Aorta (tissue), 5 donors: ENCODE data around the gene ZNF451. TPM values are rescaled to one million over a fixed set of nuclear protein-coding genes. Genes with fewer than 3 reads are reported as not detected.
"Not testable (repeated sequence)": the region's sequence is repeated elsewhere in the genome, so short reads cannot be mapped to it uniquely, and the experiment has no call there.

Experiments used
- ATAC-seq: fragments of 200-7000 bp; cut with Tn5 transposase; one replicate; pipeline ENCODE4 v1.9.1; 2022; ENCODE audit warnings: moderate library complexity; ENCODE audit not compliant: low FRiP score
- DNase-seq, 2 donors: peaks; one replicate each; pipeline ENCODE4 v3.0.0-alpha.2; 2020
- H3K27ac ChIP-seq, 2 donors: one replicate each; pipeline ENCODE4 v1.5.1; 2013; ENCODE audit warnings: low read length in 2 of 2, mild to moderate bottlenecking in 2 of 2, moderate library complexity in 2 of 2, control low read depth in 1 of 2, inconsistent platforms in 1 of 2, low read depth in 1 of 2
- H3K27me3 ChIP-seq, 2 donors: one replicate each; pipeline ENCODE4 v1.6.1; 2013; ENCODE audit warnings: control low read depth in 1 of 2, low read length in 1 of 2, mild to moderate bottlenecking in 1 of 2, moderate library complexity in 1 of 2; ENCODE audit not compliant: insufficient read depth in 2 of 2, control insufficient read depth in 1 of 2
- H3K36me3 ChIP-seq, 2 donors: one replicate each; pipeline ENCODE4 v1.6.1; 2013; ENCODE audit warnings: control low read depth in 1 of 2, low read length in 1 of 2, mild to moderate bottlenecking in 1 of 2; ENCODE audit not compliant: insufficient read depth in 2 of 2, control insufficient read depth in 1 of 2
- H3K4me1 ChIP-seq, 2 donors: one replicate each; pipeline ENCODE4 v1.6.1; 2013; ENCODE audit warnings: low read length in 2 of 2, control low read depth in 1 of 2, mild to moderate bottlenecking in 1 of 2, moderate library complexity in 1 of 2; ENCODE audit not compliant: insufficient read depth in 2 of 2, control insufficient read depth in 1 of 2
- H3K4me3 ChIP-seq, 2 donors: one replicate each; pipeline ENCODE4 v1.5.1; 2013; ENCODE audit warnings: low read length in 2 of 2, control low read depth in 1 of 2, mild to moderate bottlenecking in 1 of 2
- H3K9me3 ChIP-seq: one replicate; pipeline ENCODE4 v1.6.1; 2013; ENCODE audit warnings: mild to moderate bottlenecking, low read length; ENCODE audit not compliant: control insufficient read depth
- WGBS, 2 donors: extraction: QIAGEN DNeasy Blood & Tissue Kit; methylation state at CpG; one replicate each; pipeline ENCODE4 v1.1.7; 2013; 5-methylcytosine and 5-hydroxymethylcytosine counted together
- intact Hi-C, 2 donors: fragments of 100-400 bp; cut with DNase I; formaldehyde crosslinking; loops; one replicate each; pipeline versions ENCODE4 v1.14.2 to v1.15.0; 2022
- long read RNA-seq, 2 donors: library from polyadenylated mRNA; unstranded; transcript quantifications; one replicate each; pipeline ENCODE4 v2.0.0, GENCODE V29; 2020 to 2021
- polyA plus RNA-seq, 2 donors: library from polyadenylated mRNA; stranded (reverse); fragments of 200-250 nt; gene quantifications; one replicate each; pipeline ENCODE4 v1.2.3, GENCODE V29; 2013
- total RNA-seq, 2 donors: library from RNA; stranded (reverse); fragmentation: NEBNext Ultra II Directional; extraction: Animal tissue kit (Norgen Biotek cat#: 25700); gene quantifications; one replicate each; pipeline ENCODE4 v1.2.1, GENCODE V29; 2021
- donor health status: healthy with polysubstance abuse.
- donor health status: Bipolar disorder and iron deficiency.
- donor health status: DM: no; HTN: no; CAD: no.
- donor health status: DM: no; HTN: no; CAD: no.
- donor health status: DM: yes; HTN: yes; CAD: no.

The ZNF451 gene, protein sequence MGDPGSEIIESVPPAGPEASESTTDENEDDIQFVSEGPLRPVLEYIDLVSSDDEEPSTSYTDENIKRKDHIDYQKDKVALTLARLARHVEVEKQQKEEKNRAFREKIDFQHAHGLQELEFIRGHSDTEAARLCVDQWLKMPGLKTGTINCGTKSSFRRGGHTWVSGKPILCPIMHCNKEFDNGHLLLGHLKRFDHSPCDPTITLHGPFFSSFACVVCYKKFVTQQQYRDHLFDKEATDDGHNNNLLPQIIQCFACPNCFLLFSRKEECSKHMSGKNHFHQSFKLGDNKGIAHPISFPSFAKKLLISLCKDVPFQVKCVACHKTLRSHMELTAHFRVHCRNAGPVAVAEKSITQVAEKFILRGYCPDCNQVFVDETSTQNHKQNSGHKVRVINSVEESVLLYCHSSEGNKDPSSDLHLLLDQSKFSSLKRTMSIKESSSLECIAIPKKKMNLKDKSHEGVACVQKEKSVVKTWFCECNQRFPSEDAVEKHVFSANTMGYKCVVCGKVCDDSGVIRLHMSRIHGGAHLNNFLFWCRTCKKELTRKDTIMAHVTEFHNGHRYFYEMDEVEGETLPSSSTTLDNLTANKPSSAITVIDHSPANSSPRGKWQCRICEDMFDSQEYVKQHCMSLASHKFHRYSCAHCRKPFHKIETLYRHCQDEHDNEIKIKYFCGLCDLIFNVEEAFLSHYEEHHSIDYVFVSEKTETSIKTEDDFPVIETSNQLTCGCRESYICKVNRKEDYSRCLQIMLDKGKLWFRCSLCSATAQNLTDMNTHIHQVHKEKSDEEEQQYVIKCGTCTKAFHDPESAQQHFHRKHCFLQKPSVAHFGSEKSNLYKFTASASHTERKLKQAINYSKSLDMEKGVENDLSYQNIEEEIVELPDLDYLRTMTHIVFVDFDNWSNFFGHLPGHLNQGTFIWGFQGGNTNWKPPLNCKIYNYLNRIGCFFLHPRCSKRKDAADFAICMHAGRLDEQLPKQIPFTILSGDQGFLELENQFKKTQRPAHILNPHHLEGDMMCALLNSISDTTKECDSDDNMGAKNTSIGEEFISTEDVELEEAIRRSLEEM
- total RNA-seq, result 10 to 100 TPM; 64.3 to 66.2 TPM
- 10 to 100 TPM in 1 of 2 donors, 1 to 10 TPM in 1; 6.3 to 13.4 TPM for polyA plus RNA-seq
- long read RNA-seq, donor 1, full-length matches to known transcripts, result 1 of 15 reads
- long read RNA-seq, donor 1, partial matches to known transcripts, result 4 of 15 reads
- long read RNA-seq, donor 1, other reads (novel, unspliced or antisense), result 10 of 15 reads
- long read RNA-seq, donor 2, full-length matches to known transcripts, result 11 of 25 reads
- long read RNA-seq, donor 2, partial matches to known transcripts, result 3 of 25 reads
- long read RNA-seq, donor 2, other reads (novel, unspliced or antisense), result 11 of 25 reads

DNA sequence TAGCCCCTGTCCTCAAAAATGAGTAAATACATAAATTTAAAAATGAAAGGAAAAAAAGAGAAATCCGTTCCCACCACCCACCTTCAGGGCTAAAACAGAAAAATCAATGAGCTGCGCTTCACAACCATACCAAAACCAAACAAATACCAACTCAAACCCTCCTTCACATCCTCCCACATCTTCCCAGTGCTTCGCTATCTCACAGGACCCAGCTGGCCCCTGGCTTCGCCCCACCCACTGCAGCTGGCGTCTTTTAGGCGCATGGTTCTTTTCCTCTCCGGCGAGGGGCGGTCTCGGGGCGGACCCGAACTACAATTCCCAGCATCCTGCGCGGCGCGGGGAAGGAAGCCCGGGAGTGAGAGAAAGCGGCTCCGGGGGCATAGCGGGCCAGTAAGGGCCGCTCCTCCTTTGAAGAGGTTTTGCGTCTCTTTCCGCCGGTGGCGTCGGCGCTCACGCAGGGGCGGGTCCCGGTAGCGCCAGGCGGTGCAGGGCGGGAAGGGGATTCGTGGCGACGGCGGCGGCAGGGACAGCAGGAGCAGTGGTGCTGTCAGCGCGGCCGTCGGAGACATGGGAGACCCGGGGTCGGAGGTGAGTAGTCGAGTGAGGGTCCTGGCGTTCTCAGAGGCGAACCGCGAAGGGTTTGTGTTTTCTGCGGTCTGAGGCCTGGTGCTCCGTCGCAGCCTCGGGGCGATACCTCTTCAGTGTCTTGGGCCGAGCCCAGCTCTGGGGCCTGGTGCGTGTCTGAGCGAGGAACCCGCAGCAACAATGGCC is at the start of gene ZNF451:
TSS of gene ZNF451 (plus strand) at position 502 of the 771 bp plus-strand sequence. CDS start at position 568, 66 bp downstream.
- ATAC-seq, result peak; percentile 98
- Histone ChIP-seq H3K9me3 (no peaks in the 10 kb centered on the region), H3K27ac (peak within 1 kb of the TSS in 1 of 2 donors; percentile 80), H3K4me3 (peak within 1 kb of the TSS; percentile 31 to 57), H3K4me1 (peaks cover 0 to 3% of the 10 kb centered on the region in 2 donors), H3K36me3 (no peaks in the 10 kb centered on the region), H3K27me3 (no peaks in the 10 kb centered on the region)
- WGBS, 2 donors, result 0% methylated on average over 46 to 52 of the region's 58 CpGs
- intact Hi-C loops, result loop anchor here (5.0 kb wide), 1 partner anchor 227 kb away; the partner anchor contains the start of gene PRIM2 (in 2 of the 2)
- DNase-seq, result peak; percentile 99

DNA sequence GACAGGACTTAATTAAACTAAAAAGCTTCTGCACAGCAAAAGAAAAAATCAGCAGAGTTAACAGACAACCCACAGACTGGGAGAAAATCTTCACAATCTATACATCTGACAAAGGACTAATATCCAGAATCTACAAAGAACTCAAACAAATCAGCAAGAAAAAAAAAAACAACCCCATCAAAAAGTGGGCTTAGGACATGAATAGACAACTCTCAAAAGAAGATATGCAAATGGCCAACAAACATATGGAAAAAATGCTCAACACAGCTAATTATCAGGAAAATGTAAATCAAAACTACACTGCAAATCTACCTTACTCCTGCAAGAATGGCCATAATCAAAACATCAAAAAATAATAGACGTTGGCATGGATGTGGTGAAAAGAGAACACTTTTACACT is 45.9 kb upstream of the ZNF451 start:
- H3K4me1 ChIP-seq, ATAC-seq, H3K4me3 ChIP-seq, H3K36me3 ChIP-seq, H3K27me3 ChIP-seq, H3K9me3 ChIP-seq, H3K27ac ChIP-seq, DNase-seq: not testable (repeated sequence)
- 70 to 74% methylated on average over 1 of the region's 1 CpG for WGBS, 2 donors
- intact Hi-C loops, result loop anchor here in 1 of 2 donors (10.0 kb wide), 1 partner anchor 271 kb away; the partner anchor contains the start of gene PRIM2

DNA sequence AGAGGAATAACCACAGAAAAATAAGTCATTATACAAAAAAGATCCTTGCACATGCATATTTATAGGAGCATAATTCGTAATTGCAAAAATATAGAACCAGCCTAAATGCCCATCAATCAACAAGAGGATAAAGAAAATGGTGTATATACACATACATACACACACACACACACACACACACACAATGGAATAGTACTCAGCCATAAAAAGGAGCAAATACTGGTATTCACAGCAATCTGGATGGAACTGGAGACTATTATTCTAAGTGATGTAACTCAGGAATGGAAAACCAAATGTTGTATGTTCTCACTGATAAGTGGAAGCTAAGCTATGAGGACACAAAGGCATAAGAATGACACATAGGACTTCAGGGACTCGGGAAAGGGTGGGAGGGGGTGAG is 45.4 kb upstream of the ZNF451 start:
- no peak overlapping the region for H3K27ac ChIP-seq
- H3K9me3 ChIP-seq, result no peaks in the 10 kb centered on the region
- 78 to 89% methylated on average over 2 of the region's 2 CpGs for WGBS, 2 donors
- DNase-seq (no peak), ATAC-seq (no peak)
- no peaks in the 10 kb centered on the region for H3K4me1 ChIP-seq
- intact Hi-C loops, result loop anchor here in 1 of 2 donors (10.0 kb wide), 1 partner anchor 270 kb away; the partner anchor contains the start of gene PRIM2
- H3K36me3 ChIP-seq, result no peaks in the 10 kb centered on the region
- no peak overlapping the region for H3K4me3 ChIP-seq
- H3K27me3 ChIP-seq, result no peaks in the 10 kb centered on the region

DNA sequence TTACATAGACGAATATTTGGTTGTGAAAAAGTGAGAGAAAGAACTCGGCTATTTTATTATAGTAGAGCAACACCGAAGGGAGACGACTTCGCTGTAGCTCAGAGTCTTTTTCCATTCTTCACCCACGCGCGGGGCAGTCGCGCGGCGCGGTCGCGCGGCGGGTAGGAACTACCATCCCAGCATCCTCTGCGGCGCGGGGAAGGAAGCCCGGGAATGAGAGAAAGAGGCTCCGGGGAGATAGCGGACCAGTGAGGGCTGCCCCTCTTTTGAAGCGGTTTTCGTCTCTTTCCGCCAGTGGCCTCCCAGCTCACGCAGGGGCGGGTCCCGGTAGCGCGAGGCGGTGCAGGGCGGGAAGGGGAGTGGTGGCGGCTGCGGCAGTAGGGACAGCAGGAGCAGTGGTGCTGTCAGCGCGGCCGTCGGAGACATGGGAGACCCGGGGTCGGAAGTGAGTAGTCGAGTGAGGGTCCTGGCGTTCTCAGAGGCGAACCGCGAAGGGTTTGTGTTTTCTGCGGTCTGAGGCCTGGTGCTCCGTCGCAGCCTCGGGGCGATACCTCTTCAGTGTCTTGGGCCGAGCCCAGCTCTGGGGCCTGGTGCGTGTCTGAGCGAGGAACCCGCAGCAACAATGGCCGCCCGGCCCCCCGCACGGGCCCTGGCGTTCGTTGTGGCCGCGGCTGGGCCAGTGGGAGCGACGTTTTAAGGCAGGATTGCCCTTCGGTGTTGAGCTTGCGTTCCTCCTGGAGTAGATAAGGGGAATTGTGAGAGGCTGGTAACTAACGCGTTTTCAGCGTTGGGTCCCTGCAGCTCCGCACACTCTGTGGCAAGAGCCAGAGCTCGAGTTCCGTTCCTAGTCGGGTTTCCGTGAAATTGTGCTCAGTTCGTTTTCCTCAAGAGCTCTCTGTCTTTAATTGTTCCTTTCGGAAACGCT is 43.4 kb upstream of the ZNF451 start, which contains the start of gene KIAA1586:
TSS of gene KIAA1586 (plus strand) at position 362 of the 925 bp plus-strand sequence. CDS start at position 425, 63 bp downstream.
- H3K27me3 ChIP-seq, H3K9me3 ChIP-seq, H3K4me1 ChIP-seq, H3K36me3 ChIP-seq, H3K27ac ChIP-seq: not testable (repeated sequence)
- intact Hi-C loops, result loop anchor here in 1 of 2 donors (10.0 kb wide), 1 partner anchor 268 kb away; the partner anchor contains the start of gene PRIM2
- DNase-seq, result peak; percentile 94 to 95
- WGBS, 2 donors, result 0 to 1% methylated on average over 35 to 47 of the region's 78 CpGs
- peak within 1 kb of the TSS; percentile 40 to 62 for H3K4me3 ChIP-seq
- peak; percentile 99 for ATAC-seq

DNA sequence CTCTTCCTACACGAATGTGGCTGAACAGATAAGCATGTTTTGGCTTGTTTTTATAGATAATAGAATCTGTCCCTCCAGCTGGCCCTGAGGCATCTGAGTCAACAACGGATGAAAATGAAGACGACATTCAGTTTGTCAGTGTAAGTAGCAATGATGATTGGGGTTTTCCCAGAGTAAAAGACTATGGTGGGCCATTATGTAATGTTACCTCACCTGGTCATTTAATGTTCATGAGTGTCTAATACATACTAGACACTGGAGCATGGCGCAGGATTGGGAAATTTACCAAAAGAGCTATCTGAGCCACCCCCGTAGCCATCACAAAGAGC is 42.8 kb upstream of the ZNF451 start:
- H3K4me3 ChIP-seq, H3K27ac ChIP-seq, H3K27me3 ChIP-seq, H3K9me3 ChIP-seq, H3K36me3 ChIP-seq, DNase-seq, ATAC-seq, H3K4me1 ChIP-seq: not testable (repeated sequence)
- intact Hi-C loops, result loop anchor here in 1 of 2 donors (10.0 kb wide), 1 partner anchor 268 kb away; the partner anchor contains the start of gene PRIM2
- WGBS, 2 donors, result no CpG with 5 or more reads among the region's 5 CpGs

DNA sequence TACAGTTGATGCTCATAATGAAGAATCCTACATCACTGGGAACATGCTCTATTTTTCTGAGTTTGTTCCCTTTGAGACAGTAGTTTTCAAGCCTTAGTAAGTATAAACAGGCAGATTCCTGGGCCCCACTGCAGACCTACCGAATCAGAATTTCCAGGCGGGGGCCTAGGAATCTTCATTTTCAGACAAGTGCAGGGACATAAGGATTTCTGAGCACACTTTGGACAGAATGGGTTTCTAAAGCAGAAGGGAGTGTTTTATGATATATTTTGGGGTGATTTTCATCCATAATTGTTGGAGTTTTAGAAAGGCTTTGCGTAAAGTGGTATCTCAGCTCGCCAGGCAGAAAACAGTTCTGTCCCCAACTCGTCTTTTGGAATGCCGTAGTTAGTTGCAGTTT is 42.1 kb upstream of the ZNF451 start:
- H3K27me3 ChIP-seq, H3K27ac ChIP-seq, DNase-seq, H3K36me3 ChIP-seq, H3K4me3 ChIP-seq, H3K9me3 ChIP-seq, H3K4me1 ChIP-seq, ATAC-seq: not testable (repeated sequence)
- 92 to 97% methylated on average over 5 to 6 of the region's 6 CpGs for WGBS, 2 donors
- intact Hi-C loops, result loop anchor here in 1 of 2 donors (10.0 kb wide), 1 partner anchor 267 kb away; the partner anchor contains the start of gene PRIM2

DNA sequence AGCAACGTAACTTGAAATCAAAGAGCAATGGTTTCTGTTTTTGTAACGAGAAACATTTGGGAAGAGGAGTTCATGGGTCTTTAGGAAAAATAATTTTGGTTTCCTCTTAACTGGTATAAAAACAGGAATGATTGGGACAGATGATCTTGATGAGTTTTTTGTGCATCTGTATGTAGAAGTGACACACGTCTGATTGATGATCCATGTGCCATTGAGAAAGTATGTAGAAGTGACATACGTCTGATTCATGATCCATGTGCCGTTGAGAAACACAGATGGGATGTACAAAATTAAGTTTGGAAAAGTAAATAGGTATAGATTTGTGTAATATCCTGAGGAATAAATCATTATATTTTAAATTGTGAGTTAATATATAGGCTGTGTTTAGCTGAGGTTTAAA is 41.4 kb upstream of the ZNF451 start:
- no peaks in the 10 kb centered on the region for H3K36me3 ChIP-seq
- ATAC-seq (no peak), DNase-seq (no peak)
- intact Hi-C loops, result loop anchor here in 1 of 2 donors (10.0 kb wide), 1 partner anchor 266 kb away; the partner anchor contains the start of gene PRIM2
- 85 to 88% methylated on average over 5 of the region's 5 CpGs for WGBS, 2 donors
- H3K4me3 ChIP-seq, result no peak overlapping the region
- peaks cover 0 to 1% of the 10 kb centered on the region in 2 donors for H3K4me1 ChIP-seq
- no peaks in the 10 kb centered on the region for H3K9me3 ChIP-seq
- no peak overlapping the region for H3K27ac ChIP-seq
- no peaks in the 10 kb centered on the region for H3K27me3 ChIP-seq
